OCI-LY3 (cell line): ENCODE data around the gene MAGI2.

Experiments used
- H2AFZ ChIP-seq: fragments of 200-600, 300-600 bp; shearing (Covaris generic); 2 replicates; pipeline ENCODE4 v1.6.0; 2014; ENCODE audit warnings: antibody characterized with exemption, low read depth, low read length
- H3K27ac ChIP-seq: fragments of 200-600, 300-600 bp; sonication (generic); 2 replicates; pipeline ENCODE4 v1.5.1; 2014; ENCODE audit warnings: mild to moderate bottlenecking, low read length, moderate library complexity, mixed read lengths
- H3K27me3 ChIP-seq: fragments of 200-600, 300-600 bp; sonication (generic); 2 replicates; pipeline ENCODE4 v1.6.1; 2014; ENCODE audit warnings: low read depth, low read length, mixed read lengths
- H3K36me3 ChIP-seq: fragments of 200-600, 300-600 bp; sonication (generic); replicated peaks from 2 replicates; pipeline ENCODE3; 2014; ENCODE audit warnings: low read depth, low read length, mixed read lengths
- H3K4me1 ChIP-seq: fragments of 300-600, 200-600 bp; sonication (generic); 2 replicates; pipeline ENCODE4 v1.6.1; 2014; ENCODE audit warnings: low read length, mixed read lengths
- H3K4me2 ChIP-seq: fragments of 200-600, 300-600 bp; sonication (generic); 2 replicates; pipeline ENCODE4 v1.6.1; 2014; ENCODE audit warnings: low read length, mixed read lengths
- H3K4me3 ChIP-seq: fragments of 300-600, 200-600 bp; sonication (generic); 2 replicates; pipeline ENCODE4 v1.5.1; 2014; ENCODE audit warnings: antibody characterized with exemption, mild to moderate bottlenecking, low read length, moderate library complexity
- H3K79me2 ChIP-seq: fragments of 300-600, 200-600 bp; shearing (Covaris generic); 2 replicates; pipeline ENCODE4 v1.6.1; 2014; ENCODE audit warnings: mild to moderate bottlenecking, low read length, mixed read lengths
- H3K9ac ChIP-seq: fragments of 300-600, 200-600 bp; shearing (Covaris generic); 2 replicates; pipeline ENCODE4 v1.6.0; 2014; ENCODE audit warnings: mild to moderate bottlenecking, low read length, moderate library complexity
- H3K9me3 ChIP-seq: fragments of 200-600, 300-600 bp; shearing (Covaris generic); 2 replicates; pipeline ENCODE4 v1.6.1; 2014; ENCODE audit warnings: low read length, mixed read lengths; ENCODE audit not compliant: insufficient read depth
- H4K20me1 ChIP-seq: fragments of 200-600, 300-600 bp; sonication (generic); 2 replicates; pipeline ENCODE4 v1.6.1; 2016; ENCODE audit warnings: low read length, mixed read lengths; ENCODE audit not compliant: insufficient read depth
- EZH2phosphoT487 ChIP-seq: fragments of 200-600 bp; shearing (Covaris generic); IDR thresholded peaks from 2 replicates; pipeline ENCODE4 v1.6.1; 2018; ENCODE audit warnings: antibody characterized with exemption, mixed run types, low read depth
- TF ChIP-seq, protein P1 (sequence below): fragments of 200-600, 300-600 bp; sonication (generic); IDR thresholded peaks from 2 replicates; pipeline ENCODE4 v1.5.1; 2014; ENCODE audit warnings: antibody characterized with exemption, low read length, low read depth

MAGI2 gene

DNA sequence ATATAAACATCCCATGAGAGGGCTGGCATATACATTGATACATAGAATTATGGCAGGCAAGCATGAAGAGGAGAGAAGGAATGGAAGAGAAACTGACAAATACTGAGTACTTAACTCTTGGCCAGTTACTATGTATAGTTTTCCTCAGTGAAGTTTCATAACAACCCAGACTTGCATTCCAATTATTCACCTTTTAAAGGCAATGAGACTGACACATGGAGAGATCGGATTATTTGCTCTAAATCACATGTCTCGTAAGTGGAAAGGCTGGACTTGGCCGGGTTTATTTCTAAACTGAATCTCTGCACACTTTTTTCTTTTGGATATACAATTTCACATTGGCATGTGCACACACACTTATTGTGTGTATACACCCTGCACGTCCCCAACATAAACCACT, 1106.6 kb downstream of the MAGI2 start:
- TF ChIP-seq, protein P1, sequence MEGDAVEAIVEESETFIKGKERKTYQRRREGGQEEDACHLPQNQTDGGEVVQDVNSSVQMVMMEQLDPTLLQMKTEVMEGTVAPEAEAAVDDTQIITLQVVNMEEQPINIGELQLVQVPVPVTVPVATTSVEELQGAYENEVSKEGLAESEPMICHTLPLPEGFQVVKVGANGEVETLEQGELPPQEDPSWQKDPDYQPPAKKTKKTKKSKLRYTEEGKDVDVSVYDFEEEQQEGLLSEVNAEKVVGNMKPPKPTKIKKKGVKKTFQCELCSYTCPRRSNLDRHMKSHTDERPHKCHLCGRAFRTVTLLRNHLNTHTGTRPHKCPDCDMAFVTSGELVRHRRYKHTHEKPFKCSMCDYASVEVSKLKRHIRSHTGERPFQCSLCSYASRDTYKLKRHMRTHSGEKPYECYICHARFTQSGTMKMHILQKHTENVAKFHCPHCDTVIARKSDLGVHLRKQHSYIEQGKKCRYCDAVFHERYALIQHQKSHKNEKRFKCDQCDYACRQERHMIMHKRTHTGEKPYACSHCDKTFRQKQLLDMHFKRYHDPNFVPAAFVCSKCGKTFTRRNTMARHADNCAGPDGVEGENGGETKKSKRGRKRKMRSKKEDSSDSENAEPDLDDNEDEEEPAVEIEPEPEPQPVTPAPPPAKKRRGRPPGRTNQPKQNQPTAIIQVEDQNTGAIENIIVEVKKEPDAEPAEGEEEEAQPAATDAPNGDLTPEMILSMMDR = no peak
- H2AFZ ChIP-seq = no peak overlapping the region
- H3K27ac ChIP-seq = no peak overlapping the region

DNA sequence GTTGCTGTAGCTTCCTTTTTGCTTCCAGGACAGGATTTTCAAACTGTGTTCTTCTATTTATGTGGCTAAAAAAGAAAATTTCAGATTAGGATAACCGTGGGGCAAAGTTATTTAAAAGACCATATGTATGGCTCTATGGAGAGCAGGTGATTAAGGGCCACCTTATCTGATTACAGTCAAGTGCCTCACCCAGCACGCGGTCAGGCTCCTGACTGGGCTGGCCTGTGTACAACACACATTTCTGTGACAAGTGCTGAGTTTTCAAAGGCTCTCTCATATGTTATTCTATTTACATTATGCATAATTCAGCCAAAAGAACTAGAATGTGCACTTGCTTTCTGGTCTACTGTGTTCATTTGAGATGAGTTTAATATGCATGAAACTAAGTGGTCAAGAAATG, 1107.5 kb downstream of the MAGI2 start:
- H3K79me2 ChIP-seq = no peaks in the 10 kb centered on the region
- TF ChIP-seq, protein P1 = no peak
- no peak for TF ChIP-seq EZH2phosphoT487
- H4K20me1 ChIP-seq = no peaks in the 10 kb centered on the region
- no peak overlapping the region for H3K27ac ChIP-seq
- H3K4me1 ChIP-seq = no peaks in the 10 kb centered on the region
- no peak overlapping the region for H2AFZ ChIP-seq
- H3K27me3 ChIP-seq = no peaks in the 10 kb centered on the region
- no peak overlapping the region for H3K4me2 ChIP-seq
- no peaks in the 10 kb centered on the region for H3K36me3 ChIP-seq
- no peaks in the 10 kb centered on the region for H3K9me3 ChIP-seq
- no peak overlapping the region for H3K4me3 ChIP-seq
- H3K9ac ChIP-seq = no peak overlapping the region

More for the DNA sequence above, 1106.6 kb downstream of the MAGI2 start:
- H3K4me3 ChIP-seq = no peak overlapping the region
- H3K4me2 ChIP-seq = no peak overlapping the region
- H3K9me3 ChIP-seq = no peaks in the 10 kb centered on the region
- H3K36me3 ChIP-seq = no peaks in the 10 kb centered on the region
- no peak overlapping the region for H3K9ac ChIP-seq
- H3K27me3 ChIP-seq = no peaks in the 10 kb centered on the region
- H4K20me1 ChIP-seq = no peaks in the 10 kb centered on the region
- H3K79me2 ChIP-seq = no peaks in the 10 kb centered on the region
- no peaks in the 10 kb centered on the region for H3K4me1 ChIP-seq

DNA sequence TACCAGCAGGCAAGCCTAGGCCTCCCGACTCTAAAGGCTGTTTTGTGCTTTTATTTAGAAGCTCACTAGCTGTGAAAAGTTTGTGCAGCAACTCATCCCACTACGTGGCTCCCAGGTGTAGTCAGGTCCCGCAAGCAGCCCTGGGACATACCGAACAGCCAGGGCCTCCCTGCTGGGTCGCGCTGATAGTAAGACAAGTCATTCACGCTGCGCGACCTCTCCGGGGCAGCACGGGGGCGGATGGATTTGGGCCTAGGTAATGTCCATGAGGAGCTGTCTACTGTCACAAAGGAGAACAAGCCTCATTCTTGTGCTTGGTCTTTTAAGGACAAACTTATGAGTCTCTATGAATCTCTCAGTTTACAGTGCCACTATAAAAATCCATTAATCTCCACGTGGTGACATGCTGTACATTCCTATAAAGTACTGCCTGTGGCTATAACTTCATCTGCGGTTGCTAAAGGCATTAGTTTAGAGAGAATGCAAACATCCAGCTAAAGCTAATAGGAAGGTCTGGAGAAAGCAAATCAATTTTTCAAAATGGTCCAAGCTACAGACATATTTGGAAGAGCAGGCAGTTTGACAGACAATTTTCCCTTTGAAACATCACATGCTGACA, 1108.1 kb downstream of the MAGI2 start:
- no peak overlapping the region for H3K27ac ChIP-seq
- no peak overlapping the region for H3K9ac ChIP-seq
- H2AFZ ChIP-seq = no peak overlapping the region
- H3K4me2 ChIP-seq = no peak overlapping the region
- no peak for TF ChIP-seq EZH2phosphoT487
- TF ChIP-seq, protein P1 = no peak
- H3K27me3 ChIP-seq = no peaks in the 10 kb centered on the region
- H4K20me1 ChIP-seq = no peaks in the 10 kb centered on the region
- H3K9me3 ChIP-seq = no peaks in the 10 kb centered on the region
- no peaks in the 10 kb centered on the region for H3K36me3 ChIP-seq
- no peaks in the 10 kb centered on the region for H3K79me2 ChIP-seq
- no peaks in the 10 kb centered on the region for H3K4me1 ChIP-seq
- no peak overlapping the region for H3K4me3 ChIP-seq

DNA sequence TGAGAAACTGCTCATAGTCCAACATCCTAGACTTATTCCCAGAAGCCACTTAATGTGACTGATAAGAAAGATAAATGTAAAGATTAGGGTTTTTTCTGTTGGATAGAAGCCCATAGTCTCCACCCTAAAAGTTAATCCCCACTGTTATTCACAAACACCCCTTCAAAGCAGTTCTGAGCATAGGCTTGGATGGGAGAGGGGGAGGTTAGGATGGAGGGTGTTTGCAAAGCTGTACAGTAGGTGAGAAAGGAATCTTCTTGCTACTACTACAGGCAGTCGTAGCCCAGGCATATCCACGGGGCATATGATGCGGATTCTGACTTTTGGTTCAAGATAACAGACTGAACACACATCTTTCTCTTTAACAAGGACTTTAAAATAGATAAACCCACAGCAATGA, 1119.0 kb downstream of the MAGI2 start:
- H3K27ac ChIP-seq = no peak overlapping the region
- H2AFZ ChIP-seq = no peak overlapping the region
- H3K9me3 ChIP-seq = no peaks in the 10 kb centered on the region
- no peak overlapping the region for H3K9ac ChIP-seq
- no peaks in the 10 kb centered on the region for H4K20me1 ChIP-seq
- no peaks in the 10 kb centered on the region for H3K36me3 ChIP-seq
- no peak overlapping the region for H3K4me3 ChIP-seq
- no peaks in the 10 kb centered on the region for H3K27me3 ChIP-seq
- no peaks in the 10 kb centered on the region for H3K4me1 ChIP-seq
- no peak for TF ChIP-seq EZH2phosphoT487
- TF ChIP-seq, protein P1 = no peak
- H3K4me2 ChIP-seq = no peak overlapping the region
- no peaks in the 10 kb centered on the region for H3K79me2 ChIP-seq
